Measurements from ENCODE around the gene ADGRV1.

GRCh38 chr5:90563108-90563507 lies 4.5 kb downstream of the ADGRV1 start:
- no peak for TF ChIP-seq SIN3A (IDR thresholded peaks at IDR 0.05; ENCODE audit: borderline replicate concordance, low read depth, low read length)
- no peak for TF ChIP-seq EZH2phosphoT487 (IDR thresholded peaks at IDR 0.05; ENCODE audit: borderline replicate concordance, low read depth)
- TF ChIP-seq POLR2AphosphoS5 (IDR thresholded peaks at IDR 0.05; ENCODE audit: low read depth, low read length): no peak
- no peak for TF ChIP-seq CTCF (IDR thresholded peaks at IDR 0.05)
- TF ChIP-seq RFX5 (IDR thresholded peaks at IDR 0.05; ENCODE audit: low read length): no peak
- no peak for TF ChIP-seq PBX3 (IDR thresholded peaks at IDR 0.05)
- no peak for TF ChIP-seq JUND (IDR thresholded peaks at IDR 0.05)
- no peak for TF ChIP-seq MAX (IDR thresholded peaks at IDR 0.05; ENCODE audit: low read depth)
- TF ChIP-seq TAF1 (IDR thresholded peaks at IDR 0.05; ENCODE audit: borderline replicate concordance, low read depth, low read length): no peak
- TF ChIP-seq REST (IDR thresholded peaks at IDR 0.05; ENCODE audit: low read depth, low read length): no peak
- TF ChIP-seq EP300 (IDR thresholded peaks at IDR 0.05; ENCODE audit: borderline replicate concordance in 1 of 2, low read depth in 1 of 2, low read length in 1 of 2): no peak
- TF ChIP-seq MXI1 (IDR thresholded peaks at IDR 0.05; ENCODE audit: low read depth, low read length): no peak
- no peak for TF ChIP-seq SMC3 (IDR thresholded peaks at IDR 0.05; ENCODE audit: low read depth, low read length)
- no peak for TF ChIP-seq TCF12 (IDR thresholded peaks at IDR 0.05)

Data from SK-N-SH (cell line).